OCI-LY7 (cell line): ENCODE data around the gene GRIP1.

ENCODE experiments used
- EZH2phosphoT487 ChIP-seq: fragments of 200-600 bp; sonication (generic); IDR thresholded peaks from 2 replicates; pipeline ENCODE4 v1.6.1; 2018; ENCODE audit warnings: low read depth, borderline replicate concordance, mild to moderate bottlenecking, mixed run types, antibody characterized with exemption, low read length, moderate library complexity, mixed read lengths
- TF ChIP-seq, protein P1 (sequence below): fragments of 200-600 bp; sonication (generic); conservative IDR thresholded peaks from 2 replicates; pipeline ENCODE4 v1.5.1; 2014; ENCODE audit warnings: mild to moderate bottlenecking, antibody characterized with exemption, low read length, moderate library complexity, mixed read lengths

- TF ChIP-seq, protein P1, sequence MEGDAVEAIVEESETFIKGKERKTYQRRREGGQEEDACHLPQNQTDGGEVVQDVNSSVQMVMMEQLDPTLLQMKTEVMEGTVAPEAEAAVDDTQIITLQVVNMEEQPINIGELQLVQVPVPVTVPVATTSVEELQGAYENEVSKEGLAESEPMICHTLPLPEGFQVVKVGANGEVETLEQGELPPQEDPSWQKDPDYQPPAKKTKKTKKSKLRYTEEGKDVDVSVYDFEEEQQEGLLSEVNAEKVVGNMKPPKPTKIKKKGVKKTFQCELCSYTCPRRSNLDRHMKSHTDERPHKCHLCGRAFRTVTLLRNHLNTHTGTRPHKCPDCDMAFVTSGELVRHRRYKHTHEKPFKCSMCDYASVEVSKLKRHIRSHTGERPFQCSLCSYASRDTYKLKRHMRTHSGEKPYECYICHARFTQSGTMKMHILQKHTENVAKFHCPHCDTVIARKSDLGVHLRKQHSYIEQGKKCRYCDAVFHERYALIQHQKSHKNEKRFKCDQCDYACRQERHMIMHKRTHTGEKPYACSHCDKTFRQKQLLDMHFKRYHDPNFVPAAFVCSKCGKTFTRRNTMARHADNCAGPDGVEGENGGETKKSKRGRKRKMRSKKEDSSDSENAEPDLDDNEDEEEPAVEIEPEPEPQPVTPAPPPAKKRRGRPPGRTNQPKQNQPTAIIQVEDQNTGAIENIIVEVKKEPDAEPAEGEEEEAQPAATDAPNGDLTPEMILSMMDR: no peak
- TF ChIP-seq EZH2phosphoT487: no peak
Observed at GRCh38 chr12:66428870-66429269, 250.0 kb downstream of the GRIP1 start.
